ENCODE results near the gene WNT7B.

WNT7B gene

GRCh38 chr22:45915151-45915550 lies 61.8 kb downstream of the WNT7B start:
- no peak for ATAC-seq
- TF ChIP-seq TOX (CRISPR knock-in tag; IDR thresholded peaks at IDR 0.05; ENCODE audit: borderline replicate concordance) (no peak), CSDC2 (CRISPR knock-in tag; IDR thresholded peaks at IDR 0.05) (no peak), RARB (CRISPR knock-in tag; IDR thresholded peaks at IDR 0.05) (no peak), ZFP3 (CRISPR knock-in tag; IDR thresholded peaks at IDR 0.05) (no peak), OSR1 (CRISPR knock-in tag; IDR thresholded peaks at IDR 0.05) (no peak), ZFP30 (CRISPR knock-in tag; IDR thresholded peaks at IDR 0.05) (no peak), BACH2 (CRISPR knock-in tag; IDR thresholded peaks at IDR 0.05; ENCODE audit: borderline replicate concordance) (no peak)

DNA sequence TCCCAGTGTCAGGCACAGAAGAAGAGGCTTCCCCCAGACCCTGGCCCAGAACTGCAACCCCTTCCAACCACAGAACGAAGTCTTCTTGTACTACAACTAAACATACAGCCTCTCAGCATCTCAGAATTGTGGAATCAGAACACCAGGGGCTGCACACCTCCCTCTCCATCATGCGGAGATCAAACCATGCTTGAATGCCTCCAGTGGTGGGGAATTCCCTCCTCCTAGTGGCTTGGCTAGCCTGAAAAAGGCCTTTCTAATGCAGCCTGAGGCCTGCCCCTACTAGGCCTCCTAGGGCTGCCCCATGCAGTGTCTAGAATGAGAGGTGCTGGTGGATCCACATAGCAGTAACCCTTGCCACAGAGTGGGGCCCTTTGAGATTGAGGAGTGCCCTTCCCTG lies 62.7 kb downstream of the WNT7B start:
- no peak for ATAC-seq

DNA sequence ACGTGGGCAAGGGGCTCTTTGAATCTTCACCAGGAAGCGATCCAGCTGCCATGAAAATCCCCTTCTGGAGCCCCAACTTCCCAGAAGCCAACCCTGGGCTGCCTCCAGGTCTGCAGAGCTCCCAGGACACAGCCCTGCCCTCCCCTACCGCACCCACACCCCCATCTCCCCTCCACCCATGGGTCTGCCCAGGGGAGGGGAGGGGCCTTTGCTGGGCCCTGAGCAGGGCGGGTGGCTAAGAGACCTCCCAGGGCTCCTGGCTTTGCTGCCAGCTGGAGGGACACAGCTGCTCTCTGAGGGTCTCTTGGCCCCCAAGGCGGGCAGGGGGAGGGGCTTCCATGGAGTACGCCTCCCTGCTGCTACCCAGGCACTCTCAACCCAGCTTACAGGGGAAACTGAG lies 64.1 kb downstream of the WNT7B start:
- no peak for TF ChIP-seq CSRNP3 (CRISPR knock-in tag; IDR thresholded peaks at IDR 0.05)
- TF ChIP-seq RARB (CRISPR knock-in tag; IDR thresholded peaks at IDR 0.05), result no peak
- TF ChIP-seq ZC3H10 (CRISPR knock-in tag; IDR thresholded peaks at IDR 0.05), result no peak
- no peak for TF ChIP-seq ESRRG (CRISPR knock-in tag; IDR thresholded peaks at IDR 0.05)
- no peak for TF ChIP-seq TSHZ2 (CRISPR knock-in tag; IDR thresholded peaks at IDR 0.05)
- no peak for TF ChIP-seq PPARA (CRISPR knock-in tag; IDR thresholded peaks at IDR 0.05; ENCODE audit: borderline replicate concordance)
- TF ChIP-seq ARNTL (CRISPR knock-in tag; IDR thresholded peaks at IDR 0.05; ENCODE audit: borderline replicate concordance, low read depth), result no peak
- TF ChIP-seq ZNF565 (CRISPR knock-in tag; conservative IDR thresholded peaks at IDR 0.05; ENCODE audit: low read depth), result no peak
- TF ChIP-seq ZFP3 (CRISPR knock-in tag; IDR thresholded peaks at IDR 0.05), result no peak
- TF ChIP-seq ZFP30 (CRISPR knock-in tag; IDR thresholded peaks at IDR 0.05), result no peak
- no peak for TF ChIP-seq GLIS3 (CRISPR knock-in tag; IDR thresholded peaks at IDR 0.05)
- no peak for ATAC-seq

More for the DNA sequence above, 62.7 kb downstream of the WNT7B start:
- TF ChIP-seq CSDC2 (CRISPR knock-in tag; IDR thresholded peaks at IDR 0.05) (no peak), ZFP30 (CRISPR knock-in tag; IDR thresholded peaks at IDR 0.05) (no peak), CSRNP3 (CRISPR knock-in tag; IDR thresholded peaks at IDR 0.05) (no peak), ZNF565 (CRISPR knock-in tag; conservative IDR thresholded peaks at IDR 0.05; ENCODE audit: low read depth) (no peak), ZC3H10 (CRISPR knock-in tag; IDR thresholded peaks at IDR 0.05) (no peak), PPARA (CRISPR knock-in tag; IDR thresholded peaks at IDR 0.05; ENCODE audit: borderline replicate concordance) (no peak), TOX (CRISPR knock-in tag; IDR thresholded peaks at IDR 0.05; ENCODE audit: borderline replicate concordance) (no peak), ZFP3 (CRISPR knock-in tag; IDR thresholded peaks at IDR 0.05) (no peak), BACH2 (CRISPR knock-in tag; IDR thresholded peaks at IDR 0.05; ENCODE audit: borderline replicate concordance) (no peak), GLIS3 (CRISPR knock-in tag; IDR thresholded peaks at IDR 0.05) (no peak)
- TF ChIP-seq, protein P1, sequence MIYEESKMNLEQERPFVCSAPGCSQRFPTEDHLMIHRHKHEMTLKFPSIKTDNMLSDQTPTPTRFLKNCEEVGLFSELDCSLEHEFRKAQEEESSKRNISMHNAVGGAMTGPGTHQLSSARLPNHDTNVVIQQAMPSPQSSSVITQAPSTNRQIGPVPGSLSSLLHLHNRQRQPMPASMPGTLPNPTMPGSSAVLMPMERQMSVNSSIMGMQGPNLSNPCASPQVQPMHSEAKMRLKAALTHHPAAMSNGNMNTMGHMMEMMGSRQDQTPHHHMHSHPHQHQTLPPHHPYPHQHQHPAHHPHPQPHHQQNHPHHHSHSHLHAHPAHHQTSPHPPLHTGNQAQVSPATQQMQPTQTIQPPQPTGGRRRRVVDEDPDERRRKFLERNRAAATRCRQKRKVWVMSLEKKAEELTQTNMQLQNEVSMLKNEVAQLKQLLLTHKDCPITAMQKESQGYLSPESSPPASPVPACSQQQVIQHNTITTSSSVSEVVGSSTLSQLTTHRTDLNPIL (CRISPR knock-in tag; IDR thresholded peaks at IDR 0.05; ENCODE audit: low read depth), result no peak
- TF ChIP-seq, protein P2, sequence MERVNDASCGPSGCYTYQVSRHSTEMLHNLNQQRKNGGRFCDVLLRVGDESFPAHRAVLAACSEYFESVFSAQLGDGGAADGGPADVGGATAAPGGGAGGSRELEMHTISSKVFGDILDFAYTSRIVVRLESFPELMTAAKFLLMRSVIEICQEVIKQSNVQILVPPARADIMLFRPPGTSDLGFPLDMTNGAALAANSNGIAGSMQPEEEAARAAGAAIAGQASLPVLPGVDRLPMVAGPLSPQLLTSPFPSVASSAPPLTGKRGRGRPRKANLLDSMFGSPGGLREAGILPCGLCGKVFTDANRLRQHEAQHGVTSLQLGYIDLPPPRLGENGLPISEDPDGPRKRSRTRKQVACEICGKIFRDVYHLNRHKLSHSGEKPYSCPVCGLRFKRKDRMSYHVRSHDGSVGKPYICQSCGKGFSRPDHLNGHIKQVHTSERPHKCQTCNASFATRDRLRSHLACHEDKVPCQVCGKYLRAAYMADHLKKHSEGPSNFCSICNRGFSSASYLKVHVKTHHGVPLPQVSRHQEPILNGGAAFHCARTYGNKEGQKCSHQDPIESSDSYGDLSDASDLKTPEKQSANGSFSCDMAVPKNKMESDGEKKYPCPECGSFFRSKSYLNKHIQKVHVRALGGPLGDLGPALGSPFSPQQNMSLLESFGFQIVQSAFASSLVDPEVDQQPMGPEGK (CRISPR knock-in tag; IDR thresholded peaks at IDR 0.05; ENCODE audit: borderline replicate concordance), result no peak
